GM18511 (cell line): ENCODE data around the gene POLR2M.

Experiments used
- ATAC-seq: cut with Tn5 transposase; IDR thresholded peaks from one replicate; pipeline ENCODE4 v1.9.1; 2021; ENCODE audit warnings: mild to moderate bottlenecking, moderate library complexity; ENCODE audit not compliant: unreplicated experiment

Gene POLR2M

DNA sequence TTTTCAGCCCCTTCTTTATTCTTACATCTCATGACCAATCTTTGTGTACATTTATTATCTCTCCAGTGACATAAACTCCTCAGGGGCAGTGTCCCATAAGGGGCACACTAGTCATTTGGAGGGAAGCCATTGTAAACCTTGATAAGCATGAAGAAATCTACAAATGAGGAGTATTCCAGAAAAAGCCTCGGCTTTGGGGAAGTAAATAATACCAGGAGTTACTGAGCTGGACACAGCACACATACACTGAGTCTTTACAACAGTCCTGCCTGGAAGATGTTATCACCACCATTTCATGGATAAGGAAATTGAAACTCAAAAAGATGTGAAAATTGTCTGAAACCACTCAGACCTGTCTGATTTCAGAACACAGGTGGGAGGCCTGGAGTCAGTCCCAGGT is 15.4 kb upstream of the POLR2M start:
- ATAC-seq: no peak

DNA sequence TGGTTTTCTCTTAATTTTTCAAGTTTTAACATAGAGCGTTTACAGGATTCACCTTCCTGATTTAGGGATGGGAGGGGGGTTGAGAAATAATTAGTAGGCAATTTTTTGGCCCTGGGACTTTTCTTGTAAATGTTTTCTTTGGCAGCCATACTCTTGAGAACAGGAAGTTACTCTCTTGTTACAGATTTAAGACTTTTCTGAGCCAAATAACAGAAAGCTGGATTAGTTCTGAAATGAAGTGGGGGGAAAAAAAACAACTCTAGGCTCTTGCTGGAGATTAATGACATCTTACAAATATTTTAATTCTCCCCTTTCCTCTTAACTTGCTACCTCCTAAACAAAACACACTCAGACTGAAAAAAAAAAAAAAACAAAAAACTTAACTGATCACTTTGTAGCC is 13.8 kb upstream of the POLR2M start:
- ATAC-seq: no peak

DNA sequence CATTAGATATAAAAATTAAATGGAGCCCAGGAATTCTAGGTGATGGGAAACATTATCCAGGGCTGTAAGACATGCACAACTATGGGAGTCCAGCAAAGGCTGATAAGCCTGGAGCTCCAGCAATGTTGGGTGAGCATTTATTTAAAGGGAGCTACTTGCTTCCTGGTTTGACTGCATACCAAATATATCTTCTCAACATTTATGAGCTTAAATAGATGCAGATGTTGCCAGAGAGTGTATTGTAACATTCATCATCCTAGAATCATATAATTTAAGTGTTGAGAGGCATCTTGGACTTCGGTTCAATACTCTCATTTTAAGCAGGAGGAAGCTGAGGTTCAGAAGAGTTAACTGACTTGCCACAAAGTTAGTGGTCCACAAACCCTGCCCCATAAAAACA is 12.2 kb upstream of the POLR2M start:
- no peak for ATAC-seq

DNA sequence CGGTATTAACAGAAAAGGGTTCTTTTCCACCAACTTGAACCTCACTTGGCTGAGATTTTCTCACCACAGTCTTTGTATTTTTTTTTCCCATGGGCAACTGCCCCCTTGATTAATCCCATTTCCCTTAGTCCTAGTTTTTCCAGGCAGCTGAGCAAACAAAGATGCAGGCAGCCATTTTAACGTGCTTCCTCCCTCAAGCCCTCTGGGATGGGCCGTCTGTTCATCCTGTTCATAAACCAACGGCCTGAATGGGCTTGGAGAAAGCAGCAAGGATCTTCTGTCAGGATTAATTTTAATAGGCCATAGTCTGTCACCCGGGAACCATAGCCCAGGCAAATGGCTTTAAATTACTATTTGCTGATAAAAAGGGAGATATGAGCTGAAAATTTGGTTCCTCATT is 10.4 kb upstream of the POLR2M start:
- no peak for ATAC-seq

DNA sequence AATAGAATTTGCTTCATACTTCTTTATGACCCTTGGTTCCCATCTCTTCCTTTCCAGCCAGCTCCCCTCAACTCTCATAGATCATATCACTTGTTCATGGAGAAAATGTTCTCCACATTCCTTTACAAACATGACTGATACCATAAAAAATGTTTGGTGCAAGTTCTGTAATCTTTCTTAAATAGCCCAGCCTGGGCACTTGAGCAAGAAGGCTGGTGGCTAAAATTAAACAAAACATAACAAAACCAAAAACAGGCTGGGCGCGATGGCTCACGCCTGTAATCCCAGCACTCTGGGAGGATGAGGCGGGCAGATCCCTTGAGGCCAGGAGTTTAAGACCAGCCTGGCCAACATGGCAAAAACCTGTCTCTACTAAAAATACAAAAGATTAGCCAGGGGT is 8.9 kb upstream of the POLR2M start:
- no peak for ATAC-seq

DNA sequence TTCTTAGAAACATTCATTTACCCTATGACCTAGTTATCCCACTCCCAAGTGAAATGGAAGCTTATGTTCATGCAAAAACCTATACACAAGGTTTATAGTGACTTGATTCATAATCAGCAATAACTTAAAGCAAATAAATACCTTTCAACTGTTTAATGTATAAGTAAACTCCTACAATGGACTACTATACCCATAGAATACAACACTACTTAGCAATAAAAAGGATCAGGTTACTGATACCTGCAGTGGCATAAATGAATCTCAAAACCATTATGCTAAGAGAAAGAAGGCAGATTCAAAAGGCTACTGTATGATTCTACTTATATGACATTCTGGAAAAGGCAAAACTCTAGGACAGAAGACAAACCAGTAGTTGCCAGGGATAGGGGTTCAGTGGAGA is 8.3 kb upstream of the POLR2M start:
- no peak for ATAC-seq

DNA sequence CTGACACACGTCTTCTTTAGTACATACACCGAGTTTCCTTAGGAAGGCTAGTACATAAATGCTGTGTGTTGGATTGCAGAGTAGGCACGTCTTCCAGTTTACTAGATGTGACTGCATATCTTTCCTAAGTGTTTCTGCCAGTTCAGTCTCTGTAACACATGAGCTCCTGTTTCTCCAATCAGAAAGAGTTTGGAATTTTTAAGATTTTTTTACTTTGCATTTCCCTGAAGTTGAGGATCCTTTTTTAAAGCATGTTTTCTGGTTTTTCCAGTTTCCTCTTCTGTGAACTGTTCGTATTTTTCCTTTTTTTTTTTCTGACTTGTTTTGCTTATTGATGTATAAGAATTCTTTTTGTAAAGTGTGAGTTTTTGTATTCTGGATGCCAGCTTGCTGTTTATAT is 7.5 kb upstream of the POLR2M start:
- ATAC-seq: no peak

DNA sequence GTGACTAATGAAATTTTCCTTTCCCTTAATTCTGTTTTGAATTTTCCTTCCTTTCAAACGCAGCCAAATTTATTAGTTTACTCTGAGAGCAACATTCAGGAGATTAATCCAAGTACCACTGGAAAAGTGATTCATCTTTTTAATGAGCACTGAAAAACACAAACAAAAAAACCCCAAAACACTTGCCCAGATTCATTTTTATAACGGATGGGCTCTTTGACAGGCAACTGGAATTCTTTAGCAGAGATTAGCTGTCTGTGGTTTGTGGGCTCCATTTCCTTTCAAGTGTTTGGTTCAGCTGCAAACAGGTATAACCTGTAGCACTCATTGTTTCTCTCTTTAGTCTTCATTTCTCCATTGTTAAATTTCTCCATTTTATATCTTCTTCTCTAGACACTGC is 3.1 kb upstream of the POLR2M start:
- no peak for ATAC-seq

DNA sequence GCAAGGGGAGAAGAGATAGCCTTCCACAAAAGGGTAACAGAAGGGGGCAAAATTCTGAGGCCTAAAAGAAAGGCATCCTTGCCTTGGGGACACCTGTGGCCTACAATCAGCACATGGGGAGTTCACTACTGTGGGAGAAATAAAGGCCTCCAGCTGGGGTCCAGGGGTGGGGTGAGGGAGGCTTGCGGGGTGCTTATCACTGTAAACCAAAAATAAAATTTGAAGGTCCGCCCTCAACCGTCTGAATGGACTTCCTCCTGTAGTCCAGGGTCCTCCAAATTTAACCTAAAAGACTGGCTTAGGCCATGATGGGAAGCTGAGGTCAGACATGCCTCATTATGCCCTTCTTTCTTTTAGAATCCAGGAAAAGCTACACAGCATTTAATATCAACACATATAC is 2.1 kb upstream of the POLR2M start:
- ATAC-seq: no peak

DNA sequence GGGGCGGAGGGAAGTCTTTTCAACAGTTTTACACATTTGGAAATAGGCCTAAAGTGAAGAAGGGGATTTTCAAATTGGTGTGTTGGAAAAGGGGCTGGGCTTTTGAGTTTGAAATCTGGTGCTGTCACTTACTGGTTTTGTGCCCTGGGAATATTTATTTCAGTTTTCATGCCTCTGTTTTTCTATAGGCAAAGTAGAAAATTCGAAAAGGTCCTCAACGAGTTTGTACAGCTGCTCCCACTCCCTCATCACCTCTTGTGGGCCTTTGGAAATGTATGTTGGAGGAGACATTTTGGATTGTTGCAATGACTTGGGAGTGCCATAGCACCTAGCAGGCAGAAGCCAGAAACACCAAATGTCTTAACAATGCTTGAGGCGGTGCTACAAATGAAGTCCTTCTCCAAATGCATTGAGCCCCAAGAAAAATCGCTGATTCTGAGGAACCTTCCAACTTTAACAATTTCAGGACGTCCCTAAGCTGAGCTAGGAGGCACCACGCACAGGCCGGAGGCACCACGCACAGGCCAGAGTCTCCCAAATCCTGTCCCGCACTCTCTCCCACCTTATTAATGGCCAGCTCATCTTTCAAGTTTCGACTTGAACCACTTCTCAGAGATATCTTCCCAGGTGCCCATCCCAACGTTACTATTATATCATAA is 639 bp upstream of the POLR2M start:
- no peak for ATAC-seq

DNA sequence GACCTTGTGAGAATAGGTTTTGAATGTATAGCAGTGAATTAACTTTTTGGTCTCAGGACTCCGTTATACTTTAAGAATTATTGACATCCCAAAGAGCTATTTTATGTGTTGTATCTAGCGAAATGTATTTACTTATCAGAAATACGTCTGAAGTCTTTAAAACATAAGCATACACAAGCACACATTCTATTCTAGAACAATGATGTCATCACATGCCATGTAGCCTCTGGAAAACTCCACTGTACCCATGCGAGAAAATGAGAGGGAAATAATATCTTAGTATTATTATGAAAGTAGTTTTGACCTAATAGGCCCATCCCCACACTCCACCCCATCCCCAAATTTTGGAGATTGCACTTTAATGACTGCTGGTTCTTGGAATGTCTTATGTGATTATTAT is 1.5 kb downstream of the POLR2M start:
- no peak for ATAC-seq

DNA sequence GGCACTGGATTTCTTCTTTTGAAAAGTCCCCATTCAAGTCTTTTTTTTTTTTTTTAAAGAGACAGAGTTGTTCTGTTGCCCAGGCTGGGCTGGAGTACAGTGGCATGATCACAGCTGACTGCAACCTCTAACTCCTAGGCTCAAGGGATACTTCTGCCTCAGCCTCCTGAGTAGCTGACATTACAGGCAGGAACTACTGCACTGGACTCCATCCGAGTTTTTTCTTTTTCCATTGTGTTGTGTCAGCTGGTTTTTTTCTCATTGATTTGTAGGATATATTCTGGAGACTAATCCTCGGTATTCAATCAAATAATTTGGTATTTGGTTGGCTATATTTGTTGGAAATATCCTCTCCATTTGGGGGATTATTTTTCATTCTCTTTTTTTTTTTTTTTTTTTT is 11.8 kb downstream of the POLR2M start:
- ATAC-seq: no peak

DNA sequence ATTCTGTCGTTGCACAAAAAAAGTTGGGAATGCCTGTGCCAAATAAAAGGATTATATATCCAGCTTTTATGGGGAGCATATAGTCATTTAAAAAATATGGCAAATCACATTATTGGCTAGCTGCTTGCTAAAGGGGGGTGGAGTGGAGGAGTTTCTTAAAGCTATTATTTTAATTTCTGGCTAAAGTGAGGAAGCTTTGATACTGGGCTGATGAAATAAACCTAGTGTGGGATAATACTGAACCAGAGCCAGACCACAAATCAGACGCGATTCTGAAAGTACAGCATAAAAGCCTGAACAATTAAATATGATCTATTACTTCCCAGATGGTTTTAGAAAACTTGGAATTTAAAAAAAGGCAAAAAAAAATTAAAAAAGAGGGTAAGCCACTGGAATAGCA is 14.4 kb downstream of the POLR2M start:
- no peak for ATAC-seq

DNA sequence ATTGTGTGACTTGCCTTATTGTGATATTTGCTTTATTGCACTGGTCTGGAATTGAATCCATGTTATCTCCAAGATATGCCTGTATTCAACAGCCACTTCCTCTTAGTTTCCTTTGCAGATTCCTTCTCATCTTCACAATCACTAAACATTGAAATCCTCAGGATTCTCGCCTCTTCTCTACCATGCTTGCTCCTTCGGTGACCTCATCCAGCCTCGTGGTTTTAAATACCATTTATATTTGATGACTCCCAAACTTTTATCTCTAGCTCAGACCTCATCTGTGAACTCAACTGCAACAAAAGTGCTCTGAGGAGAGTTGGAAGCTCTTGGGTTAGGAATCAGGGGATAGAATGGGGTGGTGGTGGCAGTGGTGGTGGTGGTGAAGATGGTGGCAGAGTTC is 19.9 kb downstream of the POLR2M start:
- no peak for ATAC-seq

DNA sequence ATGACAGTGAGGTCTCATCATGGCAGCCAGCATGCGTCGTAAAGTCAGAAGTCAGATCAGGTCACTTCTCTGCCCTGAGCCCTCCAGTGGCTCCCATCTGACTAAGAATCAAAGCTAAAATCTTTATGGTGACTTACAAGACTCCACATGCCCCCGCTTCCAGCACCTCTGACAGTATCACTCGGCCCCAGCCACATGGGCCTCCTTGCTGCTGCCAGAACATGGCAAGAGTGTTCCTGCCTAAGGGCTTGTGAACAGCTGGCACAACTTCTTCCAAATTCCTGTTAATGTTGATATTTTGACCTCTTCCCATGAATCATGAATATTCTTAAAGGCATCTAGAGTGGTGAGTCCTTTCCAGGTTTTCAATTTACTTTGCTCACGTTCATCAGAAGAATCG is 20.5 kb downstream of the POLR2M start:
- ATAC-seq: no peak

DNA sequence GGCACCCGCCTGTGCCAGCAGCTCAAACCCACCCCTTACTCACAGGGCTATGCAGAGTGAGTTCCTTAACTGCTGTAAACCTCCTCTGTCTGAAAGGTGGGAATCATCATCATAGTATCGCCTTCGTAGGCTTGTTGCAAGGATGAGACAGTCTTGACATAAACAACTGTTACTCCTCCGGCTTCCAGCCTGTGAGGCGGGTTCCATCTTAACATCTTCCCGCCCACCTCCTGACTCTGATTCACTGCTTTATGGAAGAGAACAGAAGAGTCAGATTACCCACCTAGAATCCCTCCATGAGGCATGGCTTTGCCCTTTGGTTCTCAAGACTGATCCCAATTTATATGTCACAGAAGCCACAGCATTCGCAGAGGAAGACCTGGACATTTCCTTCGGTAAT is 21.9 kb downstream of the POLR2M start:
- no peak for ATAC-seq

DNA sequence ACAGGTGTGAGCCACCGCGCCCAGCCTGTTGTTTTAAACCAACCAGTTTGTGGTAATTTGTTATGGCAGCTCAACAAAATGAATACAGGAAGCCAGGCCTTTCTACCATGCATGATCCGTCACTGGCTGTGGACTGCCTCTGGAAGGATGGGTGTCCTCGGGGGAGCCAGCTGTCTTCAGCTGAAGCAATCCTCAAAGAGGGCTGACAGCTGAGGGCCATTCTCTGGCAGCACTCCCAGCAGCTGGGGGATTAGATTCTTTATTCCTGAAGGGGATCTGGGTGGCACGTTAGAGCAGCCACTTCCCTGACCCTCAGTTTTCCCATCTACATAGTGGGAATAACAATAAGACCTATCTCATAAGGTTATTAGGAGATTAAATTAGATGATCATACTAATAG is 24.4 kb downstream of the POLR2M start:
- ATAC-seq: no peak

DNA sequence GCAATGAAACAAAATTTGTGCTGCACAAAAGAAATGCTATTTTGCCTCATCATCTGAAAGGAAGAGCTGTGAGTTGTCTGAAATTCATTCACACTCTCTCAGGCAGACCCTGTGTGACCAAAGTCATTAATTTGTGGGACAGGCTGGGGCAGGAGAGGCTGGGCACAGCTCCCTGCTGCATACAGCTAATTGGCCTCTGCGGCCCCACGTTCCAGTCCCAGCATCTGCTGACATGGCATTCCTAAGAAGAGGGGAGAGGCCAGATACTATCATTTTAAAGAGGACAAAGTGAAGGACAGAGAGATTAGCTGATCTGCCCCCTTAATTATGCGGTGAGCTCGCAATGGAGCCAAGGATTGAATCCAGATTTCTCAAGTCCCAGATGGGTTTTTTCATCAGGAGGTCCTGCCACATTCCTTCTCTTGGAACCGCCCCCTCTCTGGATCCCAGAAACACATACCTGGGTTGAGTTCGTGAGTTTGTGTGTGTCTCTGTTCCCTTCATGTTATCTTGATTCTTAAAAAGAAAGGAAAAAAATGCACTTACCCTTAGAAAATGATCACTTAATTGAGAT is 25.1 kb downstream of the POLR2M start:
- ATAC-seq: no peak

DNA sequence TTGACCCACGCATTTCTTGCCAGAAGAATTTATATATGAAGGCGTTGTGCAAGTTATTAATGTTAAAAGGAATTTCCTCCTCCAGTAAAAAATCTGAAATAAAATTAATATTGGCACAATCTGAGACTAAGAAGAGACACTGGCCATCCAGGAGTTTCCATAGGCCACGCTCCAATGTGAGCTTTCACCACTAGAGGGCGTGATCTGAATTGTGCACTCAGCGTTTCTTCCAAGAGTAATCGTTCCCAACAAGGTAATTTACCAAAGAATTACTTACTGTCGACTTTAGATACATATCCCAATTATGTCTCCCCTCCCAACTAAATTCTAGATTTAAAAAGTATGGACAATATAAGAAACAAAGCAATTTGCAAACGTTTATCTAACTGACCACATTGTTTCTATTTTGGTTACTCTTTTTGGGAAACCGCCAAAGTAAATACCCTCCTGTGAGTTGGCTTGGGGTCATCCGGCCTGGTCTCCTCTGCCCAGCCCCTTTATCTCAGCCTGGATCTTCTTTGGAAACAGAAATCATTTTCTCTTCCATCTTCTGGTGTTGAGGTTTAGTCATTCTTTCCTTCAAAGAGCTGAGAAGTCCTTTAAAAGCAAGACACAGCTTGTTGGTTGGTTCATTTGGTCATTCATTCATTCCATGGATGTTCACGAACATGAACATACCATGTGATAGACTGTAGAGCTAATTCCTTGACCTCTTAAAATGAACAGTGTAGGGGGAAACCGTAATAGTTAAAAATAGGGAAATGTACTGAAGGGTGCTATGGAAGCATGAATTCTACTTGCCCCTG is 26.2 kb downstream of the POLR2M start:
- ATAC-seq: no peak

DNA sequence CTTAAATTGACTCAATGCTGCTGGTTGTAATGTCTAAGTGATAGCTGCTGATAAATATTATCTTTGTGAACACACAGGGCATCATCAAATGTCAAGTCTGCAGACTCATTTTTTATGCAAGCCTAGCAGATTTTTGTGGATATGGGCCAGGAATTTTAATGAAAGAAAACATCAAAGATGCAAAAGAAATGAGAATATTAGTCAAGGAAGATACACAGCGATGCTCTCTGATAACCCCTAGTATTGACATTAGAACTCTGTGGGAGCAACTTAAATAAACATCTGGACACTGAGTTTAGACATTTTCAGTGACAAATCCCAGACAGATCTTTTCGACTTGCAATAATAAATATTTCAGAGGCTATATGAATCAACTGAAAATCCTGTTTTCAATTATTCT is 28.3 kb downstream of the POLR2M start:
- no peak for ATAC-seq

DNA sequence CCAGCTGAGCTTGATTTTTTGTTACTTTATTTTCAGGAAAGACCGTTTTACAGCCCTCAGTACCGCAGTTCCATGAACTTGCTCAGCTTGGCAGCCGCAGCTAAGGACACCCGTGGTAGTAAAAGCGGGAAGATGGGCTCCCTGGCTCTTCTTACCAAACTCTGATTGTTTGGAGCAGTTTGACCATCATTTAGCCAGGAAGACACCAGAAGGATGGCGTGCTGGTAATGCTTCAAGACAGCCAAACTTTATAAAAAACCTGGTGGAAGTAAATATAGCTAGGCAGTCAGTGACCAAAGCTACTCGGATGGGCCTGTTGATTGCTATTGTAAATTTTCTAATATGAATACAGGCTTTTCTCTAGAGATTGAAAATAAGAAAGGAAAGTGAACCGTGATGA is 28.9 kb downstream of the POLR2M start:
- no peak for ATAC-seq

DNA sequence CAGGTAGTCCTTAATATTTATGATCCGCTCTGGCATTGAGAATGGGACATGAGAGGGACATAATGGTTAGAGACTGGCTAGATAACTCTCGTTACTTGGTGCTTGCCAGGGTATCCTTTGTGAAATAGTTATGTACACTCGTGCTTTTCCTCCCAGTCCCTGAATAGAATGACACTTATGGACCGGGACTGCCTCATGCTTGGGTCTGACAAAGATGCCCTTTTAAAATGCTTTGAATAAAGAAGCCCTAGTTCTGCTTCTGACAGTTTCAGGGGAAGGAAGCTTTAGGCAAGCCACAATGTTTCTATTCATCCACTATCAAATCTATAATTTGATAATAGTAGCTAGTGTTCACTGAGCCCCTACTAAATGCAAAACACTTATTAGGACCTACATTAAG is 29.4 kb downstream of the POLR2M start:
- ATAC-seq: no peak
